Retinal pigment epithelial cell (primary cell): Measurements from ENCODE around the gene POLR2J3.
"Not testable (repeated sequence)": the region's sequence is repeated elsewhere in the genome, so short reads cannot be mapped to it uniquely, and the experiment has no call there.

ENCODE experiments used
- DNase-seq: peaks from one replicate; pipeline ENCODE4 v3.0.0-alpha.2; 2010; ENCODE audit warnings: low read depth
- H3K4me3 ChIP-seq: 2 replicates; pipeline ENCODE4 v1.5.1; 2011; ENCODE audit warnings: mild to moderate bottlenecking, low read length, control low read depth, moderate library complexity

The POLR2J3 gene

GRCh38 chr7:102593637-102594334 is 21.4 kb upstream of the POLR2J3 start:
- H3K4me3 ChIP-seq, DNase-seq: not testable (repeated sequence)

- not testable (repeated sequence) for DNase-seq, H3K4me3 ChIP-seq
Observed at GRCh38 chr7:102592477-102593019, 20.2 kb upstream of the POLR2J3 start.

GRCh38 chr7:102589857-102590256 is 17.5 kb upstream of the POLR2J3 start:
- not testable (repeated sequence) for DNase-seq, H3K4me3 ChIP-seq

DNA sequence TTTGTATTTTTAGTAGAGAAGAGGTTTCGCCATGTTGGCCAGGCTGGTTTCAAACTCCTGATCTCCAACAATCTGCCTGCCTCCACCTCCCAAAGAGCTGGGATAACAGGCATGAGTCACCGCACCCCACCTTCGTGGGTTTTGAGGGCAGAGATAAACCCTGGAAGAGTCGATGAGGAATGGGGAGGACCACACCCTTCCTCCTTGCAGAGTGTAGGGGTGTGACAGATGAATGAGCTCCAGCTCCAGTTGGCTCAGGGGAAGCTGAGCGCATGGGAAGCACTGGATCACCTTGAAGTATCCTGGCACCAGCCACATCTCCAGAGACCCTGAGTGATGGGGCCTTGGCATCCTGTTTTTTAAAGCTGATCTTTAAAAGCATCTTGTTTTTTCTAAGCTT is 11.1 kb upstream of the POLR2J3 start:
- not testable (repeated sequence) for H3K4me3 ChIP-seq

DNA sequence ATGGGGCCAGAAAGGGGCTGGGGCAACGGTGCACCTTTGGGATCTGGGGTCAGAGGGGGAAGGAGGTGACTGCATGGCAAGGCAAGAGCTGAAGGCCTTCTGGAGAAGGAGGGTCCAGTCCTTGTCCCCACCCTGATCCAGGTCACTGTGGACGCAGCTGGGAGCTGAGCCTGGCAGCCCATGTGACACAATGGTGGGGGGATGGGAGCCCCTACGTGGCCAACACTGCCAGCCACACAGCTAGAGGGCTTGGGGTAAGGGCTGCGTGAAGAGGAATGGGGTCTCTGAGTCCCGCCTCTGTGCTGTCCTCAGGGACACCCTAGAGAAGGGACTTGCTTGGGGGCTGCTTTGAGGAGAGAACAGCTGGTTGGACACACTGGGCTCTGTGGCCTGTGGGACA is 9.3 kb upstream of the POLR2J3 start:
- H3K4me3 ChIP-seq, result not testable (repeated sequence)

More for the DNA sequence above, 11.1 kb upstream of the POLR2J3 start:
- DNase-seq, result not testable (repeated sequence)

GRCh38 chr7:102578486-102578885 is 6.1 kb upstream of the POLR2J3 start:
- DNase-seq, H3K4me3 ChIP-seq: not testable (repeated sequence)

More for the DNA sequence above, 9.3 kb upstream of the POLR2J3 start:
- not testable (repeated sequence) for DNase-seq

- DNase-seq, result not testable (repeated sequence)
Observed at GRCh38 chr7:102577315-102578240, 5.2 kb upstream of the POLR2J3 start.

GRCh38 chr7:102576363-102576762 is 4.0 kb upstream of the POLR2J3 start:
- not testable (repeated sequence) for DNase-seq, H3K4me3 ChIP-seq

More at GRCh38 chr7:102577315-102578240, 5.2 kb upstream of the POLR2J3 start:
- not testable (repeated sequence) for H3K4me3 ChIP-seq

- DNase-seq, H3K4me3 ChIP-seq: not testable (repeated sequence)
Observed at GRCh38 chr7:102574607-102575006, 2.2 kb upstream of the POLR2J3 start.

DNA sequence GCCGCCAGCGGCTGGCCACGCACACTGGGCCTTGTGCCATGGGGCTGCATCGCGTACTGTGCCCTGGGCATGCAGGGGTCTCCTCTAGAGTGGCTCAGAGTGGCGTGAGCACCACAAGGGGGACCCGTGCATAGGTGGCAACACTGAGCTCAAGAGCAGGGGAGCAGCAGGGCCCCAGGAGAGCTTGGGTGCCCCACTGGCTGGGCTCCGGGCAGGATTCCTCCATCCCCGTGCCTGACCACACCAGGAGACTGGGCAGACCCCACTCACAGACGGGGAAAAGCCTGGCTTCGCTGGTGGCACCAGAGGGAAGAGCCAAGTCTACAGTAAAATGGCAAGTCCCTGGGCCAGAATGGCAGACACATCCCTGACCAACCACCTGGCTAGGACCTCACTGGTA is 3.8 kb downstream of the POLR2J3 start:
- H3K4me3 ChIP-seq, DNase-seq: not testable (repeated sequence)

DNA sequence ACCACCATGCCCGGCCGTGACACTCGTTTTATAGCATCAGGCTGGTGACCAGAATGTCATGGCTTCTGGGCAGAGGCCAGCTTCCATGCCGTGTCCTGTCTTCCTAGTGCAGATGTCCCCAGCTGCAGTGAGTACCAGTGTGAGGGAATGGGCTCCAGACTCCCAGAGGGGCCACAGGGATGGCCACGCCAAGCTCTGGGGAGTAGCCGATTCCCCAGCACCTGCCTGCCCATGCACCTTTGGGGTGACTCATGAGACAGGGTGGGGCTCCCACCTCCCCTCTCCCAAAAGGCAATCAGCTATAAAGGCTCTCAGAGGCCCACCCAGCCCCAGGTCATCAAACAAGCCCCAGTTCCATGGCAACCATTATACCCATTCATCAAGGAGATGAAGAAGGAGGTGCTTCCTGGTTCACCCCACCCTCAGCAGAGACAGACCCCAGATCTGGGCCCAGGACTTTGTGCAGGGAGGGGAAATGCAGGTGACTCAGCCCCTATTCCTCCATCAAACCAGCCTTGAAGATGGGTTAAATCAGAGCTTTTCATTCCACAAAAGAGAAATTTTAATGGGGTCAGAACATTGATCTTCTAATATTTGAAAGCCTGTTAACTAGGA is 21.5 kb downstream of the POLR2J3 start, which contains the start of gene SPDYE2:
Gene SPDYE2 (plus strand): TSS at position 419 of the 615 bp plus-strand sequence. CDS start 2,030 bp downstream, outside the sequence.
- DNase-seq, H3K4me3 ChIP-seq: not testable (repeated sequence)

DNA sequence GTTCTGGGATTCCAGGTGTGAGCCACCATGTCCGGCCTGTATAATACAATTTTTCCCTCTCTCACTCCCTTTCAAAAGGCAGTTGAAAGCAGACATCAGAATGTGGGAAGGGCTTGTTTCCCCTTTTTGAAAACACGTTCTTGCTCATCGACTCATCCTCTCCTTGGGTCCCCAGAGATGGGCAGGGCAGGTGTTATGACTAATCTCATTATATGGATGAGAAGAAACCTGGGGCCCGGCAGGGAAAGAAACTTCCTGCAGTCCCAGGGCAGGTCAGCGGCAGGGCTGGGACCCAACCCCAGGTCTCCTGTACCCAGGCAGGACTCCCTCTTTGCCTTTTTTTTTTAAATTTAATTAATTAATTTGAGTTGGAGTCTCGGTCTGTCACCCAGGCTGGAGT is 26.0 kb downstream of the POLR2J3 start:
- H3K4me3 ChIP-seq, DNase-seq: not testable (repeated sequence)

- not testable (repeated sequence) for DNase-seq, H3K4me3 ChIP-seq
Observed at GRCh38 chr7:102545288-102545687, 27.1 kb downstream of the POLR2J3 start.

DNA sequence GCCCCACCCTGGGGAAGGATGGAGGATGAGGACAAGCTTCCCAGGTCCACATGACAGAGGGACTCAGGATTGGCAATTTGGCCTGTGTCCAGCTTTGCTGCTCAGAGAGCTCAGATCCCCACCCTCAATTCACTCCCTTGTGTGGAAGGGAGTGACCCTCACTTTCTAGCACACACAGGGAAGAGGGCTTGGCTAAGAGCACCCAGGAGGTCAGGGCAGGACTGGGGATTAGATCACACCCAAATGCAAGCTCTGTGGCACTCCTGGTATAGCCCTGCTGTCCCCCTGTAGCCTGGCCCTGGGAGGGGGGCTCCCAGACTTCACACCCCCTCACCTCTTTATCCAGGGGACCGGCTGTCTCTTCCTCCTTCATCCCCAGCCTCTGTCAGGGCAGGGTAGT is 28.0 kb downstream of the POLR2J3 start:
- not testable (repeated sequence) for DNase-seq, H3K4me3 ChIP-seq

- DNase-seq, H3K4me3 ChIP-seq: not testable (repeated sequence)
Observed at GRCh38 chr7:102543596-102543995, 28.8 kb downstream of the POLR2J3 start, which contains the start of gene UPK3BL2. Gene UPK3BL2, minus strand, starts transcription at chr7:102543696. Its CDS starts 60 bp downstream, at chr7:102543636.

DNA sequence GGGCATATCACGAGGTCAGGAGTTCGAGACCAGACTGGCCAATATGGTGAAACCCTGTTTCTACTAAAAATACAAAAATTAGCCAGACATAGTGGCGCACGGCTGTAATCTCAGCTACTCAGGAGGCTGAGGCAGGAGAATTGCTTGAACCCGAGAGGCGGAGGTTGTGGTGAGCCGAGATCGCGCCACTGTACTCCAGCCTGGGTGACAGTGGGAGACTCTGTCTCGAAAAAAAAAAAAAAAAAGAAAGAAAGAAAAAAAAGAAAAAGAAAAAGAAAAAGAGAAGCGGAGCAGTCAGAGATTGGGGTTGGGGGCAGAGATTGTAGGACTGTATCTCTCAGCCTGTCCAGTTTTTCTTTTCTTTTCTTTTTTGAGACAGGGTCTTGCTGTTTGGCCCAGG is 29.6 kb downstream of the POLR2J3 start:
- not testable (repeated sequence) for DNase-seq, H3K4me3 ChIP-seq

- not testable (repeated sequence) for H3K4me3 ChIP-seq, DNase-seq
Observed at GRCh38 chr7:102542083-102542482, 30.3 kb downstream of the POLR2J3 start.

- not testable (repeated sequence) for H3K4me3 ChIP-seq, DNase-seq
Observed at GRCh38 chr7:102540604-102541003, 31.8 kb downstream of the POLR2J3 start.

GRCh38 chr7:102535062-102535615 is 37.2 kb downstream of the POLR2J3 start:
- H3K4me3 ChIP-seq, DNase-seq: not testable (repeated sequence)
